Trophoblast cell (in vitro differentiated cells and primary cell): ENCODE measurements around the gene OSBPL3.

Experiments
- DNase-seq, 2 donors: peaks; one replicate each; pipeline ENCODE4 v3.0.0-alpha.2; 2016
- H2AFZ ChIP-seq: 2 replicates; pipeline ENCODE4 v1.6.1; 2013; ENCODE audit warnings: low read length, moderate library complexity, mild to moderate bottlenecking; ENCODE audit not compliant: insufficient read depth, poor library complexity
- H2AK5ac ChIP-seq: 2 replicates; pipeline ENCODE4 v1.6.1; 2013; ENCODE audit warnings: mild to moderate bottlenecking, low read length
- H2BK120ac ChIP-seq: 2 replicates; pipeline ENCODE4 v1.6.1; 2013; ENCODE audit warnings: low read length, mild to moderate bottlenecking, moderate library complexity; ENCODE audit not compliant: insufficient read depth, poor library complexity
- H2BK12ac ChIP-seq: 2 replicates; pipeline ENCODE4 v1.6.1; 2013; ENCODE audit warnings: mild to moderate bottlenecking, low read length, moderate library complexity
- H2BK5ac ChIP-seq: 2 replicates; pipeline ENCODE4 v1.6.1; 2013; ENCODE audit warnings: low read length, low read depth, moderate library complexity, mild to moderate bottlenecking; ENCODE audit not compliant: poor library complexity
- H3K14ac ChIP-seq: 2 replicates; pipeline ENCODE4 v1.6.1; 2013; ENCODE audit warnings: mild to moderate bottlenecking, low read length
- H3K18ac ChIP-seq: 2 replicates; pipeline ENCODE4 v1.6.1; 2013; ENCODE audit warnings: mild to moderate bottlenecking, low read length
- H3K23ac ChIP-seq: 2 replicates; pipeline ENCODE4 v1.6.1; 2013; ENCODE audit warnings: low read length
- H3K27ac ChIP-seq: 2 replicates; pipeline ENCODE4 v1.5.1; 2013; ENCODE audit warnings: low read depth, mild to moderate bottlenecking, inconsistent platforms, low read length, moderate library complexity
- H3K27me3 ChIP-seq: 2 replicates; pipeline ENCODE4 v1.6.1; 2013; ENCODE audit warnings: inconsistent platforms, mild to moderate bottlenecking, low read length, moderate library complexity; ENCODE audit not compliant: insufficient read depth
- H3K36me3 ChIP-seq, 2 experiments: 1 replicate in 1 of 2; 2 replicates in 1 of 2; pipeline ENCODE4 v1.6.1; 2013; ENCODE audit warnings: low read length in 2 of 2, mild to moderate bottlenecking in 2 of 2, moderate library complexity in 1 of 2; ENCODE audit not compliant: insufficient read depth in 2 of 2, control insufficient read depth in 1 of 2
- H3K4ac ChIP-seq: 2 replicates; pipeline ENCODE4 v1.6.1; 2013; ENCODE audit warnings: low read depth, mild to moderate bottlenecking, low read length, moderate library complexity
- H3K4me1 ChIP-seq, 2 experiments: 1 replicate in 1 of 2; 2 replicates in 1 of 2; pipeline ENCODE4 v1.6.1; 2013; ENCODE audit warnings: low read length in 2 of 2, mild to moderate bottlenecking in 2 of 2, moderate library complexity in 1 of 2; ENCODE audit not compliant: insufficient read depth in 2 of 2, control insufficient read depth in 1 of 2
- H3K4me2 ChIP-seq: 2 replicates; pipeline ENCODE4 v1.6.1; 2013; ENCODE audit warnings: inconsistent platforms, mild to moderate bottlenecking, low read length, moderate library complexity
- H3K4me3 ChIP-seq: 2 replicates; pipeline ENCODE4 v1.5.1; 2013; ENCODE audit warnings: mild to moderate bottlenecking, low read depth, low read length, inconsistent platforms
- H3K79me1 ChIP-seq: one replicate; pipeline ENCODE4 v1.6.1; 2013; ENCODE audit warnings: low read length
- H3K79me2 ChIP-seq: 2 replicates; pipeline ENCODE4 v1.6.1; 2013; ENCODE audit warnings: low read length, mild to moderate bottlenecking; ENCODE audit not compliant: control insufficient read depth, insufficient read depth, poor library complexity
- H3K9ac ChIP-seq: 2 replicates; pipeline ENCODE4 v1.6.1; 2013; ENCODE audit warnings: mild to moderate bottlenecking, low read length
- H3K9me3 ChIP-seq: 2 replicates; pipeline ENCODE4 v1.6.1; 2013; ENCODE audit warnings: low read depth, mild to moderate bottlenecking, control low read depth, inconsistent platforms, low read length; ENCODE audit not compliant: insufficient read depth
- H4K12ac ChIP-seq: 2 replicates; pipeline ENCODE4 v1.6.1; 2013; ENCODE audit warnings: low read depth, mild to moderate bottlenecking, low read length, moderate library complexity
- H4K8ac ChIP-seq: 2 replicates; pipeline ENCODE4 v1.6.1; 2013; ENCODE audit warnings: low read depth, mild to moderate bottlenecking, low read length, moderate library complexity
- H4K91ac ChIP-seq: one replicate; pipeline ENCODE4 v1.6.1; 2013; ENCODE audit warnings: low read depth, mild to moderate bottlenecking, low read length, moderate library complexity
- WGBS: extraction: QIAGEN DNeasy Blood & Tissue Kit; methylation state at CpG from one replicate; pipeline ENCODE4 v1.1.7; 2013; ENCODE audit warnings: missing lambda C conversion rate; ENCODE audit not compliant: insufficient read length, insufficient coverage; ENCODE audit errors: extremely low coverage; 5-methylcytosine and 5-hydroxymethylcytosine counted together

OSBPL3 gene

DNA sequence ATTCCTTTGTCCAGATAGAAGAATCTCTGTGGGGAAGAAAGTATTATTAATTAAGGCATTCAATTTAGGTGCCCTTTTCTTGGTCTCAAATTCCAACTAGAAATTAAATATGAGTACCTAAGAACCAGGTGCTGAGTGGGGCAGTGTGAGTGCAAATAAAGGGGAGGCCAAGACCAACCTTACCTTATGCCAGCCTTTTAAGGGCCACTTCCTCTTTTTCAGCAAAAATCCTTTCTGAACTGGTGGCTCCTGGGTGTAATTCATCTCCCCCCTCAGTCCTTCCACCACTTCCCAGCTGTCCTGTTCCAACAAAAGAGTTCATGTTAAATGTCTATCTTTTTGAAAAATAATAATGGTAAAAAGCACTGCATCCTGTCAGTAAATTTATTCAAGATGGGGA lies 108.2 kb downstream of the OSBPL3 start:
- Histone ChIP-seq H3K4me2 (no peak overlapping the region), H3K79me1 (no peaks in the 10 kb centered on the region), H3K79me2 (peaks cover 2% of the 10 kb centered on the region), H2BK5ac (no peak overlapping the region), H4K12ac (no peak overlapping the region), H3K14ac (no peak overlapping the region), H3K4me1 (peaks cover 4 to 8% of the 10 kb centered on the region in 2 experiments), H3K4me3 (no peak overlapping the region), H3K23ac (no peak overlapping the region), H3K18ac (no peak overlapping the region), H4K8ac (no peak overlapping the region), H3K9ac (no peak overlapping the region), H2AK5ac (no peak overlapping the region), H3K27ac (no peak overlapping the region), H2AFZ (no peak overlapping the region), H2BK12ac (no peak overlapping the region), H3K9me3 (no peaks in the 10 kb centered on the region), H4K91ac (no peak overlapping the region), H3K27me3 (no peaks in the 10 kb centered on the region), H3K36me3 (peaks cover 0 to 2% of the 10 kb centered on the region in 2 experiments), H3K4ac (no peak overlapping the region), H2BK120ac (no peak overlapping the region)
- DNase-seq, result no peak

- no peak overlapping the region for H4K12ac ChIP-seq
- H3K4me3 ChIP-seq, result no peak overlapping the region
- H3K9me3 ChIP-seq, result no peaks in the 10 kb centered on the region
- H2BK12ac ChIP-seq, result no peak overlapping the region
- no peak overlapping the region for H3K14ac ChIP-seq
- peaks cover 4 to 8% of the 10 kb centered on the region in 2 experiments for H3K4me1 ChIP-seq
- H3K18ac ChIP-seq, result no peak overlapping the region
- no peak overlapping the region for H3K4me2 ChIP-seq
- WGBS, result no CpG with 5 or more reads among the region's 6 CpGs
- H2BK5ac ChIP-seq, result no peak overlapping the region
- no peak overlapping the region for H2BK120ac ChIP-seq
- H4K8ac ChIP-seq, result no peak overlapping the region
- H3K79me2 ChIP-seq, result peaks cover 2% of the 10 kb centered on the region
- DNase-seq, result no peak
- no peak overlapping the region for H3K9ac ChIP-seq
- peaks cover 0 to 2% of the 10 kb centered on the region in 2 experiments for H3K36me3 ChIP-seq
- no peak overlapping the region for H2AK5ac ChIP-seq
- H3K79me1 ChIP-seq, result no peaks in the 10 kb centered on the region
- H3K4ac ChIP-seq, result no peak overlapping the region
- no peaks in the 10 kb centered on the region for H3K27me3 ChIP-seq
- H2AFZ ChIP-seq, result no peak overlapping the region
- H3K27ac ChIP-seq, result no peak overlapping the region
- no peak overlapping the region for H4K91ac ChIP-seq
- no peak overlapping the region for H3K23ac ChIP-seq
These were observed 109.2 kb downstream of the OSBPL3 start for GRCh38 chr7:24870766-24871165.

GRCh38 chr7:24869572-24869971 lies 110.4 kb downstream of the OSBPL3 start:
- no peak overlapping the region for H3K14ac ChIP-seq
- no peak overlapping the region for H4K12ac ChIP-seq
- no peak overlapping the region for H3K18ac ChIP-seq
- H3K79me1 ChIP-seq, result no peaks in the 10 kb centered on the region
- no peak overlapping the region for H2AFZ ChIP-seq
- no peaks in the 10 kb centered on the region for H3K36me3 ChIP-seq
- WGBS, result no CpG with 5 or more reads among the region's 2 CpGs
- H3K4me3 ChIP-seq, result no peak overlapping the region
- no peak overlapping the region for H4K91ac ChIP-seq
- no peak overlapping the region for H2BK120ac ChIP-seq
- H2AK5ac ChIP-seq, result no peak overlapping the region
- no peak overlapping the region for H2BK12ac ChIP-seq
- peaks cover 0 to 4% of the 10 kb centered on the region in 2 experiments for H3K4me1 ChIP-seq
- no peak overlapping the region for H3K4ac ChIP-seq
- DNase-seq, result no peak
- no peak overlapping the region for H3K4me2 ChIP-seq
- no peak overlapping the region for H3K9ac ChIP-seq
- H3K27me3 ChIP-seq, result no peaks in the 10 kb centered on the region
- no peak overlapping the region for H3K27ac ChIP-seq
- no peak overlapping the region for H3K23ac ChIP-seq
- H4K8ac ChIP-seq, result no peak overlapping the region
- no peaks in the 10 kb centered on the region for H3K9me3 ChIP-seq
- H2BK5ac ChIP-seq, result no peak overlapping the region
- H3K79me2 ChIP-seq, result no peaks in the 10 kb centered on the region

DNA sequence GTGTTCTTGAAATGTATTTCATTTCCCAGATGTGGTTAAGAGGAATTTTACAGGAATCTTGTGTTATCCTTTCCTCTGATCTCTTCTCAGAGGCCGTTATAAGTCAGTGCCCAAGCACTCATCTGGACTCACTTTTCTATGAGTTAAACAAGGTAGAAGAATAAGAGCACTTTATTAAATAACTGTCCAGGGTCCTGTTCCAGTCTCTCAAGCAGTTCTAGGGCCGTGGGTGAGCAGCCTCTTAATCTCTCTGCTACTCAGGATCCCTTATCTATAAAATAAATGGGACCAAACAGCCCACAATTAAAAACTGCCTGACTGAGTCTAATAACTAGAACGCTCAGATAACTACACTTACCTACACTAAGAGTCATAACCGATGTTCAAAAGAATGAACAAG lies 111.2 kb downstream of the OSBPL3 start:
- Histone ChIP-seq H4K12ac (no peak overlapping the region), H2BK5ac (no peak overlapping the region), H3K4ac (no peak overlapping the region), H4K91ac (no peak overlapping the region), H4K8ac (no peak overlapping the region), H3K23ac (no peak overlapping the region), H2AK5ac (no peak overlapping the region), H3K79me1 (no peaks in the 10 kb centered on the region), H3K9me3 (no peaks in the 10 kb centered on the region), H3K4me2 (no peak overlapping the region), H2AFZ (no peak overlapping the region), H2BK120ac (no peak overlapping the region), H3K79me2 (no peaks in the 10 kb centered on the region), H3K14ac (no peak overlapping the region), H3K27ac (no peak overlapping the region), H3K4me1 (peaks cover 0 to 4% of the 10 kb centered on the region in 2 experiments), H3K4me3 (no peak overlapping the region), H3K18ac (no peak overlapping the region), H3K36me3 (peaks cover 0 to 2% of the 10 kb centered on the region in 2 experiments), H3K9ac (no peak overlapping the region), H2BK12ac (no peak overlapping the region), H3K27me3 (no peaks in the 10 kb centered on the region)
- WGBS, result no CpG with 5 or more reads among the region's 4 CpGs
- DNase-seq, result no peak
